ENCODE data around the gene SLC35C1.

Gene SLC35C1

GRCh38 chr11:45820211-45820857 is 15.4 kb downstream of the SLC35C1 start:
- TF ChIP-seq POLR2AphosphoS5 (IDR thresholded peaks at IDR 0.05; ENCODE audit: low read depth, low read length): no peak
- no peak for TF ChIP-seq SIN3A (IDR thresholded peaks at IDR 0.05; ENCODE audit: borderline replicate concordance, insufficient read depth, low read length)
- no peak for TF ChIP-seq FOXP2 (optimal IDR thresholded peaks at IDR 0.05; ENCODE audit: borderline replicate concordance, extremely low read depth, extremely low read length, insufficient read depth)
- TF ChIP-seq REST (IDR thresholded peaks at IDR 0.05; ENCODE audit: insufficient read depth in 1 of 2, low read depth in 2 of 2, low read length in 2 of 2): no peak
- TF ChIP-seq TAF1 (IDR thresholded peaks at IDR 0.05; ENCODE audit: borderline replicate concordance, insufficient read depth, low read length): no peak

GRCh38 chr11:45827123-45827522 is 22.2 kb downstream of the SLC35C1 start:
- TF ChIP-seq SIN3A (IDR thresholded peaks at IDR 0.05; ENCODE audit: borderline replicate concordance, insufficient read depth, low read length): no peak
- no peak for TF ChIP-seq POLR2AphosphoS5 (IDR thresholded peaks at IDR 0.05; ENCODE audit: low read depth, low read length)
- no peak for TF ChIP-seq FOXP2 (optimal IDR thresholded peaks at IDR 0.05; ENCODE audit: borderline replicate concordance, extremely low read depth, extremely low read length, insufficient read depth)
- TF ChIP-seq TAF1 (IDR thresholded peaks at IDR 0.05; ENCODE audit: borderline replicate concordance, insufficient read depth, low read length): no peak
- no peak for TF ChIP-seq REST (IDR thresholded peaks at IDR 0.05; ENCODE audit: insufficient read depth in 1 of 2, low read depth in 2 of 2, low read length in 2 of 2)

GRCh38 chr11:45828996-45829395 is 24.0 kb downstream of the SLC35C1 start:
- no peak for TF ChIP-seq SIN3A (IDR thresholded peaks at IDR 0.05; ENCODE audit: borderline replicate concordance, insufficient read depth, low read length)
- TF ChIP-seq POLR2AphosphoS5 (IDR thresholded peaks at IDR 0.05; ENCODE audit: low read depth, low read length): no peak
- TF ChIP-seq FOXP2 (optimal IDR thresholded peaks at IDR 0.05; ENCODE audit: borderline replicate concordance, extremely low read depth, extremely low read length, insufficient read depth): no peak
- no peak for TF ChIP-seq TAF1 (IDR thresholded peaks at IDR 0.05; ENCODE audit: borderline replicate concordance, insufficient read depth, low read length)
- no peak for TF ChIP-seq REST (IDR thresholded peaks at IDR 0.05; ENCODE audit: insufficient read depth in 1 of 2, low read depth in 2 of 2, low read length in 2 of 2)

- TF ChIP-seq FOXP2 (optimal IDR thresholded peaks at IDR 0.05; ENCODE audit: borderline replicate concordance, extremely low read depth, extremely low read length, insufficient read depth) (no peak), POLR2AphosphoS5 (IDR thresholded peaks at IDR 0.05; ENCODE audit: low read depth, low read length) (no peak), REST (IDR thresholded peaks at IDR 0.05; ENCODE audit: insufficient read depth in 1 of 2, low read depth in 2 of 2, low read length in 2 of 2) (no peak), TAF1 (IDR thresholded peaks at IDR 0.05; ENCODE audit: borderline replicate concordance, insufficient read depth, low read length) (no peak), SIN3A (IDR thresholded peaks at IDR 0.05; ENCODE audit: borderline replicate concordance, insufficient read depth, low read length) (no peak)
Observed at GRCh38 chr11:45830596-45830995, 25.6 kb downstream of the SLC35C1 start.
